ENCODE data around the gene AGRN.
"Not testable (repeated sequence)": the region's sequence is repeated elsewhere in the genome, so short reads cannot be mapped to it uniquely, and the experiment has no call there.

The AGRN gene

DNA sequence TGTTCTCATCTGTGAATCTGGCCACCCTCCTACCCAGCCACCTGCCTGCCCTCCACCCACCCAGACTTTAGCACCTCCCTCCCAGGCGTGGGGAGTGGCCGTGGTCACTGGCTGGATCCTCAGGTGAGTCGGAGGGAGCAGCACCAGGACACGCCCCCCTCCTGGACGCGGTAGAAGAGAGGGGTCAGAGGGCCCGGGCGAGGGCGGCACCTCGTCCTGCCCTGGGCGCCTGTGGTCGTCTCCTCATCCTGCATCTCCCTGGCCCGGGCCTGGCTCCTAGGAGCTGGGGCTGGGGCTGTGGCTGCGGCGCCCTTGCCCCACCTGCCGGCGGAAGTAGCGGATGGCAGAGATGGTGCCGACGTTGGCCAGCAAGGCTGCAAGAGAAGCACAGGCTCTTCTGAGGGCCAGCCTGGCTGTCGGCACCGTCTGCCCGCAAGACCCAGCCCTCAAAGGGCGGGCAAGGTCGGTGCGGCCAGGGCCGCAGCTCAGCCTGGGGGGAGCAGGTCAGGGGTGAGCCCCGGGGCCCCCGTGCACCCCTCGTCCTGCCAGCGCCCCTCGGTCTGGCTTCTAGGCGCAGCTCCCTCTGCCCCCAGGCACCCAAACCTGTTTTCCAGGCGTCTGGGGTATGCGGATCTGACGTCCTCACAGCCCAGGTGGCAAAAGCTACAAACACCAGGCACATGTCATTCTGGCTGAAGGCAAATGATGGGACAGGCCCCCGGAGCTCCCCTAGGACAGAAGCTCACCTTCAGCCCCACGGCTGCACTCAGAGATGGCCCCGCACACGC is 43.8 kb upstream of the AGRN start:
- Histone ChIP-seq H3K9me3 (ENCODE audit: control insufficient read depth in 2 of 2, low read length in 2 of 2) (no peaks in the 10 kb centered on the region), H3K4me3 (ENCODE audit: low read length in 2 of 2) (peak overlapping the region; percentile 35 to 44), H3K9ac (ENCODE audit: low read depth in 1 of 2, low read length in 2 of 2) (no peak overlapping the region), H3K36me3 (ENCODE audit: control insufficient read depth in 2 of 2, insufficient read depth in 2 of 2, low read length in 2 of 2) (no peaks in the 10 kb centered on the region), H3K27me3 (ENCODE audit: control insufficient read depth in 2 of 2, insufficient read depth in 2 of 2, low read length in 2 of 2) (peaks cover 0 to 15% of the 10 kb centered on the region in 2 donors), H3K4me1 (ENCODE audit: control insufficient read depth in 2 of 2, insufficient read depth in 2 of 2, low read length in 2 of 2) (peaks cover 6% of the 10 kb centered on the region in 2 donors), H3K27ac (ENCODE audit: low read depth in 2 of 2, low read length in 2 of 2) (no peak overlapping the region)

DNA sequence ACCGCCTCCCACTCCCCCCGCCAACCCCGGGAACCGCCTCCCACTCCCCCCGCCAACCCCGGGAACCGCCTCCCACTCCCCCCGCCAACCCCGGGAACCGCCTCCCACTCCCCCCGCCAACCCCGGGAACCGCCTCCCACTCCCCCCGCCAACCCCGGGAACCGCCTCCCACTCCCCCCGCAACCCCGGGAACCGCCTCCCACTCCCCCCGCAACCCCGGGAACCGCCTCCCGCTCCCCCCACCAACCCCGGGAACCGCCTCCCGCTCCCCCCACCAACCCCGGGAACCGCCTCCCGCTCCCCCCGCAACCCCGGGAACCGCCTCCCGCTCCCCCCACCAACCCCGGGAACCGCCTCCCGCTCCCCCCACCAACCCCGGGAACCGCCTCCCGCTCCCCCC is 43.1 kb upstream of the AGRN start:
- H3K36me3 ChIP-seq (ENCODE audit: control insufficient read depth in 2 of 2, insufficient read depth in 2 of 2, low read length in 2 of 2); H3K27ac ChIP-seq (ENCODE audit: low read depth in 2 of 2, low read length in 2 of 2); H3K9ac ChIP-seq (ENCODE audit: low read depth in 1 of 2, low read length in 2 of 2); H3K4me1 ChIP-seq (ENCODE audit: control insufficient read depth in 2 of 2, insufficient read depth in 2 of 2, low read length in 2 of 2); H3K9me3 ChIP-seq (ENCODE audit: control insufficient read depth in 2 of 2, low read length in 2 of 2); H3K4me3 ChIP-seq (ENCODE audit: low read length in 2 of 2): not testable (repeated sequence)
- peaks cover 0 to 14% of the 10 kb centered on the region in 2 donors for H3K27me3 ChIP-seq (ENCODE audit: control insufficient read depth in 2 of 2, insufficient read depth in 2 of 2, low read length in 2 of 2)

DNA sequence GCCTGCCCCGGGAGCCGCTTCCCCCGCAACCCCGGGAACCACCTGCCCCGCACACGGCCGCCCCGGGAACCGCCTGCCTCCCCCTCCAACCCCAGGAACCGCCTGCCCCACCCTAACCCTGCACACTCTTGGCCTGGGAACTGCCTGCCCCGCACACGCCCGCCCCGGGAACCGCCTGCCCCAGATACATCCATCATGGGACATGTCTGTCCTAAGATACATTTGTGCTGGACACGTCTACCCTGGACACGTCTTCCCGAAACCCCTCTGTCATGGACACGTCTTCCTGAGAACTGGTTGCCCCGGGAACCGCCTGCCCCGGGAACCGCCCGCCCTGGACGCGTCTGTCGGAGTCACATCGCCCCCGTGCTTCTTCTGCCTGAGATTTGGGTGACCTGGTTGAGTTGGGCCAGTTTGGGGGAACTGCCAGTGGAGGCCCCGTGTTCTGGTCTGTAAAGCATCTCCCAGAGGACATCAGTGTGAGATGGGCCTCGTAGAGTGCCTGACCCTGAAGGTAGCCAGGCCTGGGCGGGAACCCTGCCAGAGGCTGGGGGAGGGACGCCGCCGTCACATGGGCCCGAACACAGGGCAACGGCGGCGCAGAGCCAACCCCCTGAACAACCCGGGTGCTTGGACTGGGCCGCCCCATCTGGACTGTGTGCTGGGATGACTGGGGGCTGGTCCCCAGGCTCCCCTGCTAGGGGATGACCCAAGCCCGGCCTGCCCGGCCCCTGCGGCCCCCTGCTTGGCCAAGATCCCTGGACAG is 41.7 kb upstream of the AGRN start:
- Histone ChIP-seq H3K9me3 (ENCODE audit: control insufficient read depth in 2 of 2, low read length in 2 of 2) (no peaks in the 10 kb centered on the region), H3K4me3 (ENCODE audit: low read length in 2 of 2) (no peak overlapping the region), H3K27me3 (ENCODE audit: control insufficient read depth in 2 of 2, insufficient read depth in 2 of 2, low read length in 2 of 2) (peaks cover 12 to 27% of the 10 kb centered on the region in 2 donors), H3K9ac (ENCODE audit: low read depth in 1 of 2, low read length in 2 of 2) (no peak overlapping the region), H3K36me3 (ENCODE audit: control insufficient read depth in 2 of 2, insufficient read depth in 2 of 2, low read length in 2 of 2) (no peaks in the 10 kb centered on the region), H3K4me1 (ENCODE audit: control insufficient read depth in 2 of 2, insufficient read depth in 2 of 2, low read length in 2 of 2) (peaks cover 6% of the 10 kb centered on the region in 2 donors), H3K27ac (ENCODE audit: low read depth in 2 of 2, low read length in 2 of 2) (no peak overlapping the region)

DNA sequence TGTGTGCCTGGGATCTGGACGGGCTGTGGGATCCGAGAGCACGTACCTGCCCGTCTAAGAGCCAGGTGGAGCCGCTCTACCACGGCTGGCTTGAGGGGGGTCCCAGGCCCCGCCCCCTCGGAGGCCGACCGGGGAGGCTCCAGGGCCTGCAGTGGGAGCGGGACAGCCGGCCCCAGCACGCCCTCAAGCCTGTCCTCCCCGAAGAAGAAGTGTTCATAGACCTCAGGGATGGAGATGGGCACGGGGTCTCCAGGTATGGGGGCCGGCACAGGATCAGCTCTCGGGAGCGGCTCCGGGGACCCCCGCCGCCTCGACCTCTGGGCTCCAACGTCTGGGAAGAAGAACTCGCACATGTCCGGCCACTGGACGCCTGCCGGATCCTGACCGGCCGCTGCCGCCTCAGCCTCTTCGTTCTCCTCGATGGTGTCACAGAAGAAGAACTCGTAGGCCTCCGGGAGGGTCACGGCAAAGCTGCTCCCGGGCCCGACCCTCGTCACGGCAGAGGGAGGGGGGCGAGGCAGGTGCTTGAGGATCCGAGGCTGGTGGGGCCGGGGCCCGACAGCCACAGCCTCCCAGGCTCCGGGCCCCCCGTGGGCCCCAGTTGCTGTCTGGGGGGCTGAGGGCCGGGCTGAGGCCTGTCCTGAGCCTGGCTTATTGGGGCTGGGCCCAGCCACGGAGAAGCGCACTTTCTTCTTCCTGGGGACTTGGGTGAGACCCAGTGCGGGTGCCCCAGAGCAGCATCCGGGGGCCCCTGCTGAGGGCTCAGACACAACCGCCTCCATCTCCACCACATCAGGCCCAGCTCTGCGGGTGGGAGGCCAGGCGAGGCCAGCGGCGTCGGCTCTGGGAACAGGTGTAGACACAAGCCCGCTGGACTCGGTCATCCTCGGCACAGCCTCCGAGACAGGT is 40.8 kb upstream of the AGRN start:
- Histone ChIP-seq H3K9ac (ENCODE audit: low read depth in 1 of 2, low read length in 2 of 2) (no peak overlapping the region), H3K4me1 (ENCODE audit: control insufficient read depth in 2 of 2, insufficient read depth in 2 of 2, low read length in 2 of 2) (peaks cover 6% of the 10 kb centered on the region in 2 donors), H3K27me3 (ENCODE audit: control insufficient read depth in 2 of 2, insufficient read depth in 2 of 2, low read length in 2 of 2) (peaks cover 12 to 25% of the 10 kb centered on the region in 2 donors), H3K27ac (ENCODE audit: low read depth in 2 of 2, low read length in 2 of 2) (no peak overlapping the region), H3K36me3 (ENCODE audit: control insufficient read depth in 2 of 2, insufficient read depth in 2 of 2, low read length in 2 of 2) (no peaks in the 10 kb centered on the region), H3K9me3 (ENCODE audit: control insufficient read depth in 2 of 2, low read length in 2 of 2) (no peaks in the 10 kb centered on the region), H3K4me3 (ENCODE audit: low read length in 2 of 2) (no peak overlapping the region)

DNA sequence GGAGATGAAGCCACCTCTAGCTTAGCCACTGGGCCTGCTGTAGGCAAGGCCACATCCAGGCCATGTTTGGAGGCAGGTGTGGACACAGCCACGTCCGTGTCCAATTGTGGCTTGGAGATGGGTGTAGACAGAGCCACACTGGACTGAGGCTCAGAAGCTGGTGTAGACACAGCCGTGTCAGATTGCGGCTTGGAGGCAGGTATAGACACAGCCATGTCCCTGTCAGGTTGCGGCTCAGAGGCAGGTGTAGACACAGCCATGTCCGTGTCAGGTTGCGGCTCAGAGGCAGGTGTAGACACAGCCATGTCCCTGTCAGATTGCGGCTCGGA is 40.2 kb upstream of the AGRN start:
- H3K27me3 ChIP-seq (ENCODE audit: control insufficient read depth in 2 of 2, insufficient read depth in 2 of 2, low read length in 2 of 2) = peaks cover 12 to 25% of the 10 kb centered on the region in 2 donors
- H3K9me3 ChIP-seq (ENCODE audit: control insufficient read depth in 2 of 2, low read length in 2 of 2) = no peaks in the 10 kb centered on the region
- H3K36me3 ChIP-seq (ENCODE audit: control insufficient read depth in 2 of 2, insufficient read depth in 2 of 2, low read length in 2 of 2) = no peaks in the 10 kb centered on the region
- no peak overlapping the region for H3K9ac ChIP-seq (ENCODE audit: low read depth in 1 of 2, low read length in 2 of 2)
- no peak overlapping the region for H3K27ac ChIP-seq (ENCODE audit: low read depth in 2 of 2, low read length in 2 of 2)
- H3K4me1 ChIP-seq (ENCODE audit: control insufficient read depth in 2 of 2, insufficient read depth in 2 of 2, low read length in 2 of 2) = peaks cover 6% of the 10 kb centered on the region in 2 donors
- no peak overlapping the region for H3K4me3 ChIP-seq (ENCODE audit: low read length in 2 of 2)

DNA sequence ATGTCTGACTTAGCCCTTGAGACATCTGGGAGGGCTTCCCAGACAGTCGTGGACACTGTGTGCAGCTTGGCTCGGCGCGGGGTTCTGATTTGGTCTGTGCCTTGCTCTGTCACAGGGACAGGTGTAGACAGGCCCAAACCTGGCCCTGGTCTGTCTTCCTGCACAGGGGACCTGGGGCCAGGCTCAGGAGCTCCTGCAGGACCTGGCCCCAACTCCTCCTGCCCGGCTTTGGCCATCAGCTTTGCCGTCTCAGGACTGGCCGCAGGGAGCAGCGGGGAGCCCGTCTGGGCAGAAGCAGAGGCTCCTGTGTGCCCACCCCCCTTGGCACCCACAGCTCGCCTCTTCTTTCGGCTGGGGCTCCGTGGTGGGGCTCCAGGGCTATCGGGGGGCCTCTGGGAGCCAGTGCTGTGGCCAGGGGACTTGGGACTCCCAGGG is 39.8 kb upstream of the AGRN start:
- Histone ChIP-seq H3K36me3 (ENCODE audit: control insufficient read depth in 2 of 2, insufficient read depth in 2 of 2, low read length in 2 of 2) (no peaks in the 10 kb centered on the region), H3K27ac (ENCODE audit: low read depth in 2 of 2, low read length in 2 of 2) (no peak overlapping the region), H3K27me3 (ENCODE audit: control insufficient read depth in 2 of 2, insufficient read depth in 2 of 2, low read length in 2 of 2) (peaks cover 14 to 25% of the 10 kb centered on the region in 2 donors)

DNA sequence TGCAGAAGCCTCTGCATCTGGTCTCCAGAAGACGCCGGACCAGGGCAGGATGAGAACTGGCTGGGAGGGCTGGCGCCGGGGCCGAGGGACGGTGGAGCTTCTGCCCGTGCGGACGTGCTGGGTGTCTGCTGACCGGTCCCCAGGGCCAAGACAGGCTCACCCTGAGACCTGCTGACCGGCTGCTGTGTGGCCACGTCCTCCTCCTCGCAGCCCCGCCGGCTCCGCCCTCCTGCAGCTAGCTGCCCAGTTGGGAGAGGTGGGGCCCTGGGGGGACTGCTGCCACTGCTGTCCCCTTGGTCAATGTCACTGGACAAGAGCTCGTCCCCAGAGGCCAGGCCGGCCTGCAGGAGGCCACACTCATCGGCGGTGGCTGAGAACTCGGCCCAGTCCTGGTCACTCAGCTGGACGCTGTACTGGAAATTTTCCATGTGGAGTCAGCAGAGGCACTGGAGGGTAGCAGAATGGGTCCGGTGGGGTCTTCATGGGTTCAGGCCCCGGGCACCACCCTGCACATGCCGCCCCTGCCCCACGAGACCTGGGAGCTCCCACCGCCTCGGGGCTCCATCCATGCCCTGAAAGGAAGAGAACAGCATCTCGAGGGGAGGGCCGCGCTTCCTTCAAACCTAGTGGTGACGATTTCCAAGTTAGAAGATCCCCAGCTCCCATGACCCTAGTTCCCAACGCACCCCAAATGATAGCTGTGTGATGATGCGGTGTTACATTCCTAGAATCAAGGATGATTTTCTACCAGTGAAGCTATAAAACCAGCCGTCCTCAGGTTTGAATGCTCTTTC is 39.1 kb upstream of the AGRN start:
- H3K4me3 ChIP-seq (ENCODE audit: low read length in 2 of 2) = no peak overlapping the region
- no peak overlapping the region for H3K9ac ChIP-seq (ENCODE audit: low read depth in 1 of 2, low read length in 2 of 2)
- H3K36me3 ChIP-seq (ENCODE audit: control insufficient read depth in 2 of 2, insufficient read depth in 2 of 2, low read length in 2 of 2) = no peaks in the 10 kb centered on the region
- no peak overlapping the region for H3K27ac ChIP-seq (ENCODE audit: low read depth in 2 of 2, low read length in 2 of 2)
- H3K4me1 ChIP-seq (ENCODE audit: control insufficient read depth in 2 of 2, insufficient read depth in 2 of 2, low read length in 2 of 2) = peaks cover 4 to 5% of the 10 kb centered on the region in 2 donors
- H3K27me3 ChIP-seq (ENCODE audit: control insufficient read depth in 2 of 2, insufficient read depth in 2 of 2, low read length in 2 of 2) = peaks cover 17 to 25% of the 10 kb centered on the region in 2 donors
- H3K9me3 ChIP-seq (ENCODE audit: control insufficient read depth in 2 of 2, low read length in 2 of 2) = no peaks in the 10 kb centered on the region

More for the DNA sequence above, 39.8 kb upstream of the AGRN start:
- H3K4me3 ChIP-seq (ENCODE audit: low read length in 2 of 2) = no peak overlapping the region
- H3K9ac ChIP-seq (ENCODE audit: low read depth in 1 of 2, low read length in 2 of 2) = no peak overlapping the region
- no peaks in the 10 kb centered on the region for H3K9me3 ChIP-seq (ENCODE audit: control insufficient read depth in 2 of 2, low read length in 2 of 2)
- H3K4me1 ChIP-seq (ENCODE audit: control insufficient read depth in 2 of 2, insufficient read depth in 2 of 2, low read length in 2 of 2) = peaks cover 6% of the 10 kb centered on the region in 2 donors

DNA sequence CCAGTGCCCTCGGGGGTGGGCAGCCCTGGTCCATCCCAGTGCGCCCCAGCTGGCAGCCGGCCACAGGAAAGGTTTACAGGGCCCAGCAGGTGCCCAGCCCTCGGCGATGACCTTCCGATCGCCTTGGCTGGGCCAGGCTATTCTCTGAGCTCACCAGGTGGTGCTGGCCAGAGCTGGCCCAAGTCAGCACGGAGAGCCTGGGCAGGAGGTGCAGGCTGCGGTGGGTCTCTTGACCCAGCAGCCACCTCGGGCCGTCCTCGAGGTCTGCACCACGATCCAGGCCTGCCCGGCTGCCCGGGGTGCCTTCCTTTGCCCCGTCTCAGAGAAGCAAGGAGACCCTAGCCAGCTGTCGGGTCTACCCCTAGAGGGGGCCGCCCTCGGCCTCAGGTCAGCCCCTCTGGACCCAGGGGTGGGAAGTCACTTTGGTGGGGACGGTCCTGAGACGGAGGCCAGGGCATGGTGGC is 38.4 kb upstream of the AGRN start:
- H3K36me3 ChIP-seq (ENCODE audit: control insufficient read depth in 2 of 2, insufficient read depth in 2 of 2, low read length in 2 of 2) = no peaks in the 10 kb centered on the region
- peaks cover 17 to 27% of the 10 kb centered on the region in 2 donors for H3K27me3 ChIP-seq (ENCODE audit: control insufficient read depth in 2 of 2, insufficient read depth in 2 of 2, low read length in 2 of 2)
- no peaks in the 10 kb centered on the region for H3K4me1 ChIP-seq (ENCODE audit: control insufficient read depth in 2 of 2, insufficient read depth in 2 of 2, low read length in 2 of 2)
- H3K9ac ChIP-seq (ENCODE audit: low read depth in 1 of 2, low read length in 2 of 2) = no peak overlapping the region
- H3K4me3 ChIP-seq (ENCODE audit: low read length in 2 of 2) = no peak overlapping the region
- H3K27ac ChIP-seq (ENCODE audit: low read depth in 2 of 2, low read length in 2 of 2) = no peak overlapping the region
- no peaks in the 10 kb centered on the region for H3K9me3 ChIP-seq (ENCODE audit: control insufficient read depth in 2 of 2, low read length in 2 of 2)

DNA sequence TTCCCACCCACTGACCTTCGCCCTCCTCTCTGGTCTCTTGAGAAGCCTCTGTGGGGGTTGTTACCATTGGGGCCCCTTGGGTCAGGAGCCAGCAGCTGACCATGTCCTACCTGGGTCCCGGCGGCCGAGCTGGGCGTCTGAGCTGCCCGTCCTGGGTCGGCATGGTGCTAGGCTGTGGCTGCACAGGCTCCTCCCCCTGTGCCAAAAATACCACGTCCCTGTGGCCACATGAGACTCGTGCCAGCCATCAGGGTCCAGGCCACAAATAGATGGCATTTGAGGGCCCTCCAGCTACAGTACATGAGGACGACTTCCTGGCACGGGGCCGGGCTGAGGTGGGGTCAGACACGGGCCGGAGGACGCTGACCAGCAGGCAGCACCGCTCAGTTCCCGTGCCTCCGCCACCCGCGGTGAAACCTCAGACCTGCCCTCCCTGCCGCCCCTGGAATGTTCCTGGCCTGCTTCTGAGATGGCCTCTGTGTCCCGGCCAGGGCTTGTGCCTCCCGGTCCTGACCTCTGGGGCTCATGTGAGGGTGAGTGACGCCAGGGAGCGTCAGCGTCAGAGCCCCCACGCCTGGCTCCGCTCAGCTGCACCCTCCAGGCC is 37.9 kb upstream of the AGRN start, which contains the start of gene PERM1:
Gene PERM1 (minus strand): TSS at position 139 of the 604 bp plus-strand sequence. CDS start 1,064 bp downstream, outside the sequence.
- H3K4me1 ChIP-seq (ENCODE audit: control insufficient read depth in 2 of 2, insufficient read depth in 2 of 2, low read length in 2 of 2) = no peaks in the 10 kb centered on the region
- H3K9me3 ChIP-seq (ENCODE audit: control insufficient read depth in 2 of 2, low read length in 2 of 2) = no peaks in the 10 kb centered on the region
- H3K27me3 ChIP-seq (ENCODE audit: control insufficient read depth in 2 of 2, insufficient read depth in 2 of 2, low read length in 2 of 2) = peaks cover 17 to 27% of the 10 kb centered on the region in 2 donors
- no peaks in the 10 kb centered on the region for H3K36me3 ChIP-seq (ENCODE audit: control insufficient read depth in 2 of 2, insufficient read depth in 2 of 2, low read length in 2 of 2)
- H3K27ac ChIP-seq (ENCODE audit: low read depth in 2 of 2, low read length in 2 of 2) = no peak within 1 kb of the TSS
- no peak within 1 kb of the TSS for H3K9ac ChIP-seq (ENCODE audit: low read depth in 1 of 2, low read length in 2 of 2)
- H3K4me3 ChIP-seq (ENCODE audit: low read length in 2 of 2) = no peak within 1 kb of the TSS

All from mucosa of rectum (tissue), 2 donors.